Effector memory CD8-positive, alpha-beta T cell (primary cell): ENCODE results near the gene LRWD1.
"Not testable (repeated sequence)": the region's sequence is repeated elsewhere in the genome, so short reads cannot be mapped to it uniquely, and the experiment has no call there.

Source experiments
- ATAC-seq: fragments of 150-1000 bp; cut with Tn5 transposase; replicated peaks from 2 replicates; pipeline ENCODE4 v1.10.0; 2021; ENCODE audit warnings: mild to moderate bottlenecking, moderate library complexity
- DNase-seq, 3 experiments: peaks; one replicate each; pipeline ENCODE4 v3.0.0; 2021
- H3K27ac Mint-ChIP-seq, 2 donors: one replicate each; pipeline ENCODE4 v1.8.0; 2022; ENCODE audit warnings: mild to moderate bottlenecking in 2 of 2, mixed read lengths in 2 of 2, moderate library complexity in 2 of 2
- H3K27me3 Mint-ChIP-seq, 2 donors: one replicate each; pipeline ENCODE4 v1.8.0; 2022; ENCODE audit warnings: mixed read lengths in 2 of 2
- H3K36me3 Mint-ChIP-seq: one replicate; pipeline ENCODE4 v1.8.0; 2022; ENCODE audit warnings: mild to moderate bottlenecking, moderate library complexity, mixed read lengths; ENCODE audit not compliant: insufficient read depth
- H3K4me1 Mint-ChIP-seq, 2 donors: one replicate each; pipeline ENCODE4 v1.8.0; 2022; ENCODE audit warnings: low read depth in 2 of 2, mixed read lengths in 2 of 2
- H3K4me3 Mint-ChIP-seq, 2 donors: one replicate each; pipeline ENCODE4 v1.8.0; 2022; ENCODE audit warnings: mild to moderate bottlenecking in 2 of 2, mixed read lengths in 2 of 2, moderate library complexity in 2 of 2
- H3K9me3 Mint-ChIP-seq, 2 donors: one replicate each; pipeline ENCODE4 v1.8.0; 2022; ENCODE audit warnings: mixed read lengths in 2 of 2

Gene LRWD1

DNA sequence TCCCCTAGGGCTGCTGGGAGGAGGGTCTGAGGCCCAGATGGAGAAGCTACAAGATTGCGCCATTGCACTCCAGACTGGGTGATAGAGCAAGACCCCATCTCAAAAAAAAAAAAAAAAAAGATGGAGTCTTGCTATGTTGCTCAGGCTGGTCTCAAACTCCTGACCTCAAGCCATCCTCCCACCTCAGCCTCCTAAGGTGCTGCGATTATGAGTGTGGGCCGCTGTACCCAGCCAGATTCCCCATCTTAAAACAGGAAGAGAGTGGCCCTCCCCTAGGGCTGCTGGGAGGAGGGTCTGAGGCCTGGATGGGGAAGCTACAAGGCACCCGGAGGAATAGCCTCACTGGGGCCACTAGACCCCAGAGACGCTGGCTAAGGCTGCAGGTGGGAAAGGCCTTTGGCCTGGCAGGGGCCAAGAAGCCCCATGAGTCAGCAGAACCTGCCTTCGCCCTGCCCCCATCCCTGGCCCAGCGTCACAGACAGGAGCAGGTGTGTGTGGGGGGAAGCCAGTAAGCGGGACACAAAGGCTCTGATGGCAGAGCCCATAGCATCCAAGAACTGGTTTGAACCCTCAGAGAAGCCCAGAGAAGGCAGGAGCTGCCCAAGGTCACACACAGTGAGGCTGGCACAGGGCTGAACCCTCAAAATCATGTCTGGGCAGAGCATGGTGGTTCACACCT, 42.8 kb downstream of the LRWD1 start:
- not testable (repeated sequence) for H3K4me1 Mint-ChIP-seq, DNase-seq, ATAC-seq

DNA sequence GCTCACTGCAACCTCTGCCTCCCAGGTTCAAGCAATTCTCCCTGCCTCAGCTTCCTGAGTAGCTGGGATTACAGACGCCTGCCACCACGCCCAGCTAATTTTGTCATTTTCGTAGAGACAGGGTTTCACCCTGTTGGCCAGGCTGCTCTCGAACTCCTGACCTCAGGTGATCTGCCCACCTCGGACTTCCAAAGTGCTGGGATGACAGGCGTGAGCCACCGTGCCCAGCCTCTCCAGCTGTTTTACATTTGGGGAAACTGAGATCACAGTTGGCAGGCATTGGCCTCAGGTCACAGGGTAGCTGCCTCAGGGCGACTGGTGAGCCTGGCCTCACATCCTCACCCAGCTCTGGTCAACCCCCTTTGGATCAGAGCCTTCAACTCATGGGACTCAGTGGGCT, 45.8 kb downstream of the LRWD1 start:
- H3K4me1 Mint-ChIP-seq, H3K27ac Mint-ChIP-seq, H3K27me3 Mint-ChIP-seq, H3K4me3 Mint-ChIP-seq, H3K9me3 Mint-ChIP-seq, ATAC-seq, H3K36me3 Mint-ChIP-seq, DNase-seq: not testable (repeated sequence)

More for the DNA sequence above, 42.8 kb downstream of the LRWD1 start:
- not testable (repeated sequence) for H3K4me3 Mint-ChIP-seq, H3K9me3 Mint-ChIP-seq, H3K27me3 Mint-ChIP-seq, H3K27ac Mint-ChIP-seq, H3K36me3 Mint-ChIP-seq

DNA sequence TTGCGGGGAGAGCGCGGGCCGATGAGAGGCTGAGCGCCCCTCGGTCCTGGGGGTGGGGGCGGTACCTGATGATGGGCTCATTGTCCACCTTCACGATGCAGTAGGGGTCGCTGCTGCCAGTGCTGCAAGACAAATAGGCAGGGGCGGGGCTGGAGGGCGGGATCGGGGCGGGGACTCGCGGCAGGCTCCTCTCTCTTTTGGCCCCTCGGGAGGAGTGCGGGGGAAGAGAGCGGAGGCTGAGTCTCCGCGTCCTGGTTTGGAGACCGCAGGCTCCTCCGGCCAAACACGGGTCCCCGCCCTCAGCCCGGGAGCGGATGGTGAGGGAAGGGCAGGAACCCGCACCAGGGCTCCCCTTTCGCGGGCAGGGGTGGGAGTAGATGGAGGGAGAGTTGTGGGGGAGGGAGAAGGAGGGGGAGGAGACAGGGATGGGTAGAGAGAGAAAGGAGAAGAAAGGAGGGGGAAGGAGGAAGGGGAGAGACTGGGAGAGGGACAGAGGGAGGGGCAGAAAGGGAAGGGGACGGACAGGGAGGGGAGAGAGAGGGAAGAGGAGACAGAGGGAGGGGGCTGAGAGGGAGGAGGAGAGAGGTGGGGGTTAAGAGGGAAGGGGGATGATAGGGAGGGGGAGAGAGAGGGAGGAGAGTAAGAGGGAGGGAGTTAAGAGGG, 47.2 kb downstream of the LRWD1 start:
- peak; percentile 71 for ATAC-seq
- DNase-seq, H3K27me3 Mint-ChIP-seq, H3K9me3 Mint-ChIP-seq, H3K4me1 Mint-ChIP-seq, H3K36me3 Mint-ChIP-seq, H3K27ac Mint-ChIP-seq: not testable (repeated sequence)
- H3K4me3 Mint-ChIP-seq: peak overlapping the region; percentile 6 to 35

DNA sequence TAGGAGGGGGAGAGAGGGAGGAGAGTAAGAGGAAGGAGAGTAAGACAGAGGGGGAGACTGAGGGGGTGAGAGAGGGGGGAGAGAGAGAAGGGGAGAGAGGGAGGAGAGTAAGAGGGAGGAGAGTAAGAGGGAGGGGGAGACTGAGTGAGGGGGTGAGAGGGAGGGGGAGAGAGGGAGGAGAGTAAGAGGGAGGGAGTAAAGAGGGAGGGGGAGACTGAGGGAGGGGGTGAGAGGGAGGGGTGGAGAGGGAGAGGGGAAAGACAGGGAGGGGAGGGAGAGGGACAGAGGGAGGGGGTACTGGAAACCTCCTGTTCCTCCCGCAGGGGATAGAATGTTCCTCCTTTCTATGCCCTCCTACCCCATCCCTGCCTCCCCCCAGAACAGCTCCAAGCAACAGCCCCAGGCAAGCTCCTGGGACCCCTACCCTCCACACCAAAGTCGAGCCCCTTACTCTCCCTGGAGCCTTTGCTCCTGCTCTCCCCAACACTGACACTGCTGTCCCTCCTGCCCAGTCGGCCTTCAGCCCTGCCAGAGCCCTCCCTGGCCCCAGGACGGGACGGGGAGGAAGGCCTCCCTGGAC, 47.9 kb downstream of the LRWD1 start:
- not testable (repeated sequence) for DNase-seq, H3K9me3 Mint-ChIP-seq, H3K27me3 Mint-ChIP-seq, ATAC-seq, H3K36me3 Mint-ChIP-seq, H3K4me1 Mint-ChIP-seq, H3K27ac Mint-ChIP-seq
- peak overlapping the region; percentile 6 to 35 for H3K4me3 Mint-ChIP-seq

DNA sequence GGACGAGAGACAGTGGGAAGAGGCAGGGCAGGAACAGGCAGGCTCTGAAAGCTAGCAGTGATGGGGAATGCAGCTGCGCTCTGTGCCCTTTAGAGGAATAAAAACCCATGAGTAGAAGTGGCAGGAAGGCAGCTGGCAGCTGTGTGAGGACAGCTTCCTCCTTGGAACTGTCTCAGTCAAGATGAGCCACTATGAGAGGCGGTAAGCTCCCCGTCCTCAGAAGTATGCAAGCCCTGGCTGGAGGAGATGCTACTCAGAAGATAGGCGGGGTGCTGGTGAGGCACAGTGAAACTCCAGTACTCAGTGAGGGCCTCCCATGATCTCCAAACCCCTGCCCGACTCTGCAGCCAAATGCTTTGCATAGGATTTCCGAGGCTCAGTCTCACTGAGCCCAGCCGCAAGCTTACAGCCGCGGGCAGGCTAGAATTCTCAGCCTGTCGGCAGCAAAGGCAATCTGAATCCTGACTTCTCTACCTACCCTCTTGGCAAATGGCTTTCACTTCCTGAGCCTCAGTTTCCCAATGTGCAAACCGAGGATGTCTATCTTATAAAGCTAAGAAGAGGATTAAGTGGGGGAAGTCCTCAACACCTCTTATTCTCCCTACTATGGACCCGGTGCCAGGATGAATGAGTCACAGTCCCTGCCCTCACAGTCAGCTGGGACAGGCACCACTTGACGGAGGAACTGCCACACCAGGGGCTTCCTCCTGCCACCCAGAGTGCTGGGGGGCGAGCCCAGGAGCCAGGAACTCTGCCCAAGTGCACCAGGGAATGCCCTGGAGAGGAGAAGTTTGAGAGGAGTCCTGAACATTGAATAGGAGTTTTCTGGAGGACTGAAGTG, 50.3 kb downstream of the LRWD1 start:
- H3K27me3 Mint-ChIP-seq, H3K4me3 Mint-ChIP-seq, H3K27ac Mint-ChIP-seq, H3K9me3 Mint-ChIP-seq, ATAC-seq, H3K4me1 Mint-ChIP-seq, DNase-seq, H3K36me3 Mint-ChIP-seq: not testable (repeated sequence)

DNA sequence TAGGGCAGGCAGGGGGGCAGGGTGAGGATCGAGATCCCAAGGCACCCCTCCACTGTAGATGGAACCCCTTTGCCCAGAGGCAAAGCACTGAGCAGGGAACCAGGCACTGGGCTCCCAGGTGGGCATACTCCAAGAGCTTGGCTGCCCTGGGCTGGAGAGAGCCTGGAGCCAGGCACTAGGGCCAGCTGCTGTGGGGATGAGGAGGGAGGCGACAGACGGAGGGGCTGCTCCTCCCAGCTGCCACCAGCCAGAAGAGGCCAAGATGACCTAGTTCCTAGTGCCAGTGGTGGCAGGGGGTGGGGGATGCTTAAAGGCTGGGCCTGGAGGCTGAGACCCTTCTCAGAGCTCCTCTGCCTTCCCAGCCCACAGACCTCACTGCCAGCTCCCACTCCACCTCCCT, 51.1 kb downstream of the LRWD1 start:
- H3K27ac Mint-ChIP-seq, H3K9me3 Mint-ChIP-seq, ATAC-seq, H3K27me3 Mint-ChIP-seq, H3K4me3 Mint-ChIP-seq, H3K36me3 Mint-ChIP-seq, H3K4me1 Mint-ChIP-seq, DNase-seq: not testable (repeated sequence)

DNA sequence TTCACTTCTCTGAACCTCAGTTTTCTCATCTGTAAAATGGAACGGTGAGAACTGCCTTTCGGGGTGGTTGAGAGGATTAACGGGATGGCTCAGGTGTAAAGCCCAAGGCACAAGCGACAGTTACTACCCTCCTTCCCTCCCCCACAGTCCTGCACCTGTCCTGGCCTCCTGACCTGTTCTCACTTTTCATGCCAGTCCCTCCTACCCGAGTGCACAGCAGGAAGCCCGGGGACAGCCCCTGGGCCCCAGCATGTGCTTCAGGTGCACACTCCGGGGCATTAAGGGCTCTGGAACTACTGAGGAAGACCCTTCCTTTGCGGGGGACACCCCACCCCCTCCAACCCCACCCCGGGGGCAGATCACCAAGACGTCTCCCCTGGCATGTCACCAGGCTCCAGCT, 52.2 kb downstream of the LRWD1 start:
- ATAC-seq: not testable (repeated sequence)

DNA sequence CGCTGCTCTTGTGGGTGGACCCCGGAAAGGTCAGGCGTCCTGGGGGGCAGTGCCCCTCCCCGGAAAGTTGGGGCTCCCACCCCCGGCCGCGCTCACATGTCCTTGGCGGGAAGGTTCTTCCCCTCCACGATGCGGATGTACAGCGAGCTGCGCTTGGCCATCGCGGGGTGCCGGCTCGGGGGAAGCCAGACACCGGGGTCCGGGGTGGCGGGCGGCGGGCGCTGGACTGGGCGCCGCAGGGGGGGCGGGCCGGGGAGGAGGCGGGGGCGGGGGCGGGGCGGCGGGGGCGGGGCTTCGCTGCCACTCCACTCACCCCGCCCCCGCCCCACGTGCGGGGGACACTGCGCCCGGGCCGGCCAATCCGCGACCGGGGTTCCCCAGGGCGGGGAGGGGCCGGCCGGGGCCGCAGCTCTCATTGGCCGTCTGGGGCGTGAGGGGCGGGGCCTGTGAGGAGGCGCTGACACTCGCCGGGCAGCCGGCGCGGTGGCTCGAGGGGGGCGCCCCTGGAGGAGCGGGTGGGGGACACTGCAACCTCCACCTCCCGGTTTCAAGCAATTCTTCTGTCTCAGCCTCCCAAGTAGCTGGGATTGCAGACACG, 52.9 kb downstream of the LRWD1 start, which contains the start of gene RASA4B:
Gene RASA4B, minus strand, starts transcription at position 228 of the 598 bp plus-strand sequence. Its CDS starts 67 bp downstream, at position 161.
- not testable (repeated sequence) for DNase-seq, H3K27ac Mint-ChIP-seq, H3K9me3 Mint-ChIP-seq, H3K4me1 Mint-ChIP-seq, H3K36me3 Mint-ChIP-seq, H3K27me3 Mint-ChIP-seq
- peak within 1 kb of the TSS; percentile 45 to 48 for H3K4me3 Mint-ChIP-seq
- ATAC-seq: peak; percentile 97

More for the DNA sequence above, 52.2 kb downstream of the LRWD1 start:
- H3K9me3 Mint-ChIP-seq, H3K27me3 Mint-ChIP-seq, DNase-seq, H3K4me3 Mint-ChIP-seq, H3K27ac Mint-ChIP-seq, H3K36me3 Mint-ChIP-seq, H3K4me1 Mint-ChIP-seq: not testable (repeated sequence)

DNA sequence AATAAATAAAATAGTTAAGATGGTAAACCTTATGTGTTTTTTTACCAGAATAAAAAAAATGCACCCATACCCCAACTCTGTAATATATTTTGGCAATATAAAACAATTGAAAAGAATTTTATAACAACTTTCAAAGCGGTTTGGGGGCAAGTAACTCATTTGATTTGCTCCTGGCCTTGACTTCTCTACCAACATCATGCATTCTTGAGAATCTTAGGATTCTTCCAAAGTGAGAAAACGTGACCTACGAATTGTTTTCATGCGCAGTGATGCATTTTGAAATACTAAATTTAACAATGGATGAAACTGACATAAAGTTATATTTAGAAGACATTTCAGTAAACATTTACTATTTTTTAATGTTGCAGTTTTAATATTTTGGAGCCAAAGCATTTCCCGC, 56.0 kb downstream of the LRWD1 start:
- H3K27me3 Mint-ChIP-seq, ATAC-seq, H3K27ac Mint-ChIP-seq, H3K36me3 Mint-ChIP-seq, H3K4me3 Mint-ChIP-seq, DNase-seq, H3K9me3 Mint-ChIP-seq, H3K4me1 Mint-ChIP-seq: not testable (repeated sequence)
